HG02623 (cell line): ENCODE measurements around the gene BTN1A1.
"Not testable (repeated sequence)": the region's sequence is repeated elsewhere in the genome, so short reads cannot be mapped to it uniquely, and the experiment has no call there.

ENCODE experiments used
- ATAC-seq: cut with Tn5 transposase; IDR thresholded peaks from one replicate; pipeline ENCODE4 v1.9.1; 2021; ENCODE audit warnings: moderate library complexity; ENCODE audit not compliant: unreplicated experiment

Gene BTN1A1

DNA sequence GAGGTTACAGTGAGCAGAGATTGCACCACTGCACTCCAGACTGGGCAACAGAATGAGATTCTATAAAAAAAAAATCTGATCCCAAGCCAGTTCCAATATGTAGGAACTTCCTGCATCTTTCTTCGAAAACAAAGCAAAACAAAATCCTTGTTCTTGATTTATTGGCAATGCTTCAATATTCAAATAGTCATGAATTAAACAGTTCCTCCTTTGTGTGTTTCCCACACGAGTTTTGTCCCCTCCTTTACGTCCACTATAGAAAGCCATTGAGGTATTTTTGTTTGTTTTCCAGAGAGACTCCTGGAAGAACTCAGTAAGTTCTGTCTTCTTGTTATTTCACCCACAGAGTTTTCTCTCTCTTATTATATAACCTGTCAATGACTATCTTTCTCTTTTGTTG is 7.6 kb downstream of the BTN1A1 start:
- no peak for ATAC-seq

GRCh38 chr6:26511033-26511432 is 10.9 kb downstream of the BTN1A1 start:
- not testable (repeated sequence) for ATAC-seq

GRCh38 chr6:26514984-26515383 is 14.9 kb downstream of the BTN1A1 start:
- no peak for ATAC-seq

DNA sequence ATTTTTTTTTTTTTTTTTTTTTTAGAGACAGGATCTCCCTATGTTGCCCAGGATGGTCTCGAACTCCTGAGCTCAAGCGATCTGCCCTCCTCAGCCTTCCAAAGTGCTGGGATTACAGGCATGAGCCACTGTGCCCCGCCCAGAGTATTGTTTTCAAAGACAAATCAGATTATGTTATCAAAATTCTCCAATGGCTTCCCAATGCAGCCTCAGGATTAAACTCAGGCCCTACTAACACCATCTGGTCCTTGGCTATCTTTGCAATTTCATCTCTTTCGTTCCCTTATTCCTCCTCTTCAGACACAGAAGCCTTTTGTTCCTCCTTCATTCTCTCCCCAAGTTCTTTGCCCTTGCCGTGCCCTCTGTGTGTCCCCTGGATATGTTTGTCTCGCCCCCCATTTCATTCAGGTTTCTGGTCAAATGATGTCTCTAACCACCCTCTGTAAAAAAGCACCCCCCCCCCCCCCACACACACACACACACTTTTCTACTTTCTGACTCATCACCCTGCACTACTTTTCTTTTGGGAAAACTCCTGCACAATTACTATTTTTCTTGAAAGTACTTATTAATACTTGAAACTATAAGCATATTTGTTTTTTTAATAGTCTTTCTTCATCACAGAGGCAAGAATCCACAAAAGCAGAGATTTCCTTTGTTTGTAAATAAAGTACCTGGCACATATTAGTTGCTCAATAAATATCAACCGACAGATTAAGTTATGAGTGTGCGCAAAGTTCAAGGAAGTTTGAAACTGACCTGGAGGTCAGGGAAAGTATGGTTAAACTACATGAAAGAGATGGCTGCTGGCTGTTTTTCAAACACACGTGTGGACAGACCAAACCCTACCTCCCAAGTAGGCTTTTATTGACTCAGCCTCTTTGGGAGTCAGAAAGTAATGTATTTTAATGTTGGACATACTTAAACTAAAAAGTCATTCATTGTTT is 16.7 kb downstream of the BTN1A1 start:
- ATAC-seq: no peak

DNA sequence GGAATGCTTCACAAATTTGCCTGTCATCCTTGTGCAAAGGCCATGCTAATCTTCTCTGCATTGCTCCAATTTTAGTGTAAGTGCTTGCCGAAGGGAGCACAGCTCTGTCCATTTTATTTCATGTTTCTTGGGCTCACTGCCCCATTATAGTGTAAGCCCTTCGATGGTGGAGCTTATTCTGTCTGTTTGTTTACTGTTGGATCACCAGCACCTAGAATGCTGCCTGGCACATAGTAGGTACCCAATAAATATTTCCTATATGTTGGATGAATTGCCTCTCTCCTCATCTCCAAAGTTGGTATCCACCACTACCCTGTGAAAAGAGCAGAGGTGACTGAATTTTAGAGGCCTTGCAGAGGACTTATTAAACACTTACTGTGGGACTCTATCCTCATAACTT is 19.3 kb downstream of the BTN1A1 start:
- no peak for ATAC-seq

DNA sequence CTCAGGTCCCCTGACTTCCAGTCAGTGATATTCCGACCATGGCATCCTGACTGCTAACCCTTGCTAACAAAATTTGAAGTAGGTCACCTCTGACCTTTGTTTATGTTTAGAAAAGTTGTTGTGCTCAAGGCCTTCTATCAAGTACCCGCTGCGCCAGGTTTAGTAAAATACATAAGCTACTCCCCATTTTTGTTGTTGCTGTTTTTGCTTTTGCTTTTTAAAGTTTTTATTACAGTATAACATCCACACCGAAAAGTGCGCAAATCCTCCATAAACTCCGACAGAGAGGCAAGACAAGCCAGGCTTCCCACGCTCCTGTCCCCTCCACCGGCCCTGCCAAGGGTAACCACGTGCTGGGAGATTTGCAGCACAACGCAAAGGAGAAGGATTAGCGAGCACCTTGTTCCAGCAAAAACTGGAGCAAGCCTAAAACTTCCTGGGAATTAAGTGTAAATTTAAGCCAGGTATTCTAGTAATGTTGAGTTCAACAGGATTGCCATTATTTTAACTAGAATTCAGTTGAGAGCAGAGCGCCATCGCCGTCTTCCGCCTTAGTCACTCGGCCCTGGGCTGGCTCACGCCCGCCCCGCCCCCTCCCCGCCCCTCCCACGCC is 20.2 kb downstream of the BTN1A1 start:
- peak; percentile 26 for ATAC-seq

- peak; percentile 43 for ATAC-seq
Measured at GRCh38 chr6:26520850-26521599, 20.9 kb downstream of the BTN1A1 start.

GRCh38 chr6:26521600-26522391 is 21.7 kb downstream of the BTN1A1 start:
- peak; percentile 77 for ATAC-seq

DNA sequence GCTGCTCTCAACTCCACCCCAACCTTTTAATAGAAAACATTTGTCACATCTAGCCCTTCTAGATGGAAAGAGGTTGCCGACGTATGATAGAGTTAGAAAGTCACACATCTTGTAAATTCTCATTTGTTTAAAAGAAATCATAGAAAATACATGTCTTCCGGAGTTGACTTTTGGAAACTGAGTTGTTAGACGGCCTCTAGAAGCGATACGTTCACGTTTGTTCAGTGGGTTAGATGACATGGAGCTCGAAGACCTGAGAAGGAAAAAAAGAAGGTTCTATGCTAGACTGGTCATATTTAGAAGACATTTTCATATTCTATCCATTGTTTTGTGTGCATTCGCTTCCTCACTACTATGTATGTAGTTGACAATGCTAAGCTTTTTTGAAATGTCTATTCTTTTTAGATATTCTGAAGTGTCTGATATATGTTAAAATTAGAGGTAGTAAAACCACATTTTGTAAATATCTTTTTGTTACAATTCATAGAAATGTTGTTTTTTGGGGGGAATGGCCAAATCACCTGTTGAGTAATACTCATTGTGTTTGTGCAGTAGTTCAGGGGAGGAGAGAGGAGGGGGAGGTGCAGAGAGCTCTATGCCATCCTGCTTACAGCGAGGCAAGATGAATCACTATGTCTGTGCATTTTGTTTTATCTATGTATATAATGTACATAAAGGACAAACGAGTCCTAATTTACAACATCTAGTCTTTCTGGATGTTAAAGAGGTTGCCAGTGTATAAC is 22.6 kb downstream of the BTN1A1 start:
- ATAC-seq: not testable (repeated sequence)

DNA sequence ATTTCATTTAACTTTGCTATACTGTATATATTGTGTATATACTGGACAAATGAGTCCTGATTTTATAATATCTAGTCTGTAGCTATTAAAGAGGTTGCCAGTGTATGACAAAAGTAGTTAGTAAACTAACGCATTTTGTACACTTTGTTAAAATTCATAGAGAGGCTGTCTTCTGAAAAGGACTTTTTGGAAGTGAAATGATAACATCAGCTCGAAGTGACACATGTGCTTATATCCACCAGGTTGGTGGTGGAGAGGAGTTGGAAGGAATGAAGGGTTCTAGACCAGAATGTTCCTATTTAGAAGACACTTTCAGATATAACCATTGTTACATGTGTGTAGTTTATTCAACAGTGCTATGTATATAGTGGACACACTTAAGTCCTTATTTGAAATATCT is 24.2 kb downstream of the BTN1A1 start:
- ATAC-seq: not testable (repeated sequence)

DNA sequence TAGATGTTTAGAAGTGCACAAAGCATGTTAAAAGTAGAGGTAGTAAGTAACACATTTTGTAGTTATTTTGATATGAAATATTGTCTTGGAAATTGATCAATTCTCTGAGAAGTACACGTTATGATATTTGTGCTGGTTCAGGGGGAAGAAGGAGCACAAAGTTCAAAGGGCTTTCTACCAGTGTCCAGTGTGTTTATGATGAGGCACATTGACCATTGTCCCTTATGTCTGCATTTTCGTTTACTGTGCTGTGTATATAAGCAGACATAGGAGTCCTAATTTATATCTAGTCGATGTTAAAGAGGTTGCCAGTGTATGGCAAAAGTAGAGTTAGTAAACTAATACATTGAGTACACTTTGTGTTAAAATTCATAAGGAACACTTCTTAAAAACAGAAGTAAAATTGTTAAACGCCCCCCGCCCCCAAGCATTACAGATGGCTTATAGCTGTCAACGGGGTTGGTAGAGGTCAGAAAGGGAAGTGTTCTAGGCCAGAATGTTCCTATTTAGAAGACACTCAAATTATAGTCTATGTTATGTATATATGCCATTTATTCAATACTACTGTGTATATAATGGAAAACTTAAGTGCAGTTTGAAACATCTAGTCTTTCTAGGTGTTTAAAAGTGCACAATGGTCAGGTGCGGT is 24.7 kb downstream of the BTN1A1 start:
- ATAC-seq: no peak

GRCh38 chr6:26525838-26526237 is 25.7 kb downstream of the BTN1A1 start:
- no peak for ATAC-seq

DNA sequence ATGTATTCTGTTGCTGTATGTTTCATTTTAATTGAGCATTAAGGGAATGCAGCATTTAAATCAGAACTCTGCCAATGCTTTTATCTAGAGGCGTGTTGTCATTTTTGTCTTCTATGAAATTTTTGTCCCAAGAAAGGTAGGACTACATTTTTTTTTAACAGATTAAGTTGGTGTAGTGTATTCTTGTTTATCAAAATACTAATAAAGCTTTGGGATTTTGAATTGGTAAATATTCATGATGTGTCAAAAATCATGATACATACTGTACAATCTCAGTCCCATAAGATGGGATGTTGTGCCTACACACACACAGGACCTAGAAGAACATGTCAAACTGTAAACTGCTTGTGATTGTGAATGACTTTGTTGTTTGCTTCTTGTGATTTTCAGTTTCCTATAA is 26.8 kb downstream of the BTN1A1 start:
- no peak for ATAC-seq

DNA sequence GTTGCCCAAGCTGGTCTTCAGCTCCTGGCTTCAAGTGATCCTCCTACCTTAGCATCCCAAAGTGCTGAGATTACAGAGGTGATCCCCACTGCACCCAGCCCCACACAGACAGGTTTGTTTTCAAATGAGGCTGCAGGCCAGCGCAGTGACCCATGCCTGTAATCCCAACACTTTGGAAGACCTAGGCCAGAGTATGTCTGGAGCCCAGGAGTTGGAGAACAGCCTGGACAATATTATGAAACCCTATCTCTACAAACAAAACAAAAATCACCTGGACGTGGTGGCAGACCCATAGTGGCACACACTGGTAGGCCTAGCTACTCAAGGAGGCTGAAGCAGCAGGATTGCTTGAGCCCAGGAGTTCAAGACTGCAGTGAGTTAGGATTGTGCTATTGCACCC is 30.1 kb downstream of the BTN1A1 start:
- no peak for ATAC-seq

- ATAC-seq: no peak
Measured at GRCh38 chr6:26531897-26532296, 31.8 kb downstream of the BTN1A1 start.

DNA sequence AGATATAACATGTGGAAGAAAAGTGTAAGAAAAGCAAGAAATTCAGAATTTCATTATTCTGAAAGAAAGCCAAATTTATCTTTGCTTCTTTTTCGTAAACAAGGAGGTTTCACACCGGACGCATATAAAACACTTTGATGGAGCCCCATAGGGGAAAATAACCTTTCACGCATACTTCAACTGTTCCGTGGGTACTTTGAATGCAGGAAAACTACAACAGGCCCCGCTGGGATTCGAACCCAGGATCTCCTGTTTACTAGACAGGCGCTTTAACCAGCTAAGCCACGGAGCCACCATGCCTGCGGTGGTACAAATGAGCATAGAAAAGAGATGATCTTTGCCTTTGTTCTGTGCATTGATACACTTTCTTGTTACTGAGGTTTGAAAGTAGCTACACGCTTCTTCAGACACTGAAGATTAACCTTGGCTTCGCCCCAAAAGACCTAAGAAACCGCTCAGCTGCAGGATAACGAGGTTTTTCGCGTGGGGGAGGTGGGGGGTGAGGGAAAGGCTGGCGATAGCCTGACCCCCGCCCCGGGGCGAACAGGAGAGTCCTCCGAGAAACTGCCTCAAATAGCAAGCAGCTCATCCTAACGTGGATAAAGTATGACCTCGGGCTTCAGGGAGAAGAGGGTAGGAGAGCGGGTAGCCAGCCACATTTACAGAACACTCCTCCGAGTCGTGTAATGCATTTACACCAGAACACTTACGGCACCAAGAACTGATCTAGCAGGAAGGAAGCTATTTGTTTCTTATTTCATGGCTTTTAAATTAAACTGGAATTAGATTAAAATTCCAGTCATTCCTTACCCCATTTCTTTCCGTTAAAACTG is 32.8 kb downstream of the BTN1A1 start:
- no peak for ATAC-seq

GRCh38 chr6:26533532-26533931 is 33.4 kb downstream of the BTN1A1 start:
- ATAC-seq: no peak

DNA sequence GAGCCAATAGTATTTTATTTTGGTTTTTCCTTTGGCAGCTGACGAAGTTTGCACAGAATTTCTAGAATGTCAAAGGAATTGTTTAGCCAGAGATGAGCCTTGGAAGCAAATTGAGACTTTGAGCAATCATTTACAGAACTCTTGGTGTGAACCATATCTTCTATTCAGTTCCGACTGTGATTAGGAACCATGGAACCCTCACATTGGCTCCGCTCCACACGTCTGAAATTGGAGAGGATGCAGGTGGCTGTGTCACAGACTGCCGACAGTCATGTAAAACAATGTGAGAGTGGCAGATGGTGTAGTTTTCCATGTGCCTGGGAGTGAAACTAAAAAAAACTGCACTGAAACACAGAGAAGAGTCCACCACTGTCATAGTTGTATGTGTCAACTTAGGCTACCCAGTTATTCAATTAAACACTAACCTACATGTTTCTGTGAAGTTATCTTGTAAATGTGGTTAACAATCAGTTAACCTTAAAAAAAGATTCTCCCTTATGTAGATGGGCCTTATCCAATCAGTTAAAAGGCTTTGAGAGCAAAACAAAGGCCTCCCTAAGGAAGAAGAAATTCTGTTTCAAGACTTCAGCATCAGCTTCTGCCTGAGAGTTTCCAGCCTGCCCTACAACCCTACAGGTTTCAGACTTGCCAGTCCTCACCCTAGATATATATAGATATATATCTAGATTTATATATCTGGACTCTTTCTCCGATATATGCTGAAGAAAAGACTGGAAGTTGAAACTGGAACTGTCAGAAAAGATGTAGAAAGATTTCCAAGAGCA is 34.8 kb downstream of the BTN1A1 start:
- ATAC-seq: no peak
